Urothelium cell line (cell line): ENCODE measurements around the gene STYXL2.

ENCODE experiments used
- DNase-seq: peaks from one replicate; pipeline ENCODE4 v3.0.0; 2011; ENCODE audit warnings: low spot score, mixed read lengths
- FAIRE-seq: peaks from 2 replicates; lab custom pipeline; 2011; peaks lifted over from hg19 to GRCh38; lab: Jason Lieb, UNC

STYXL2 gene

GRCh38 chr1:167105271-167106118 lies 11.6 kb downstream of the STYXL2 start:
- DNase-seq: no peak
- FAIRE-seq: no peak

- DNase-seq: no peak
- FAIRE-seq: no peak
Measured at GRCh38 chr1:167106119-167106461, 12.2 kb downstream of the STYXL2 start.

GRCh38 chr1:167107456-167107855 lies 13.6 kb downstream of the STYXL2 start:
- DNase-seq (no peak), FAIRE-seq (no peak)

GRCh38 chr1:167109125-167109524 lies 15.2 kb downstream of the STYXL2 start:
- DNase-seq (no peak), FAIRE-seq (no peak)

GRCh38 chr1:167110586-167110985 lies 16.7 kb downstream of the STYXL2 start:
- FAIRE-seq: no peak
- DNase-seq: peak; percentile 14

GRCh38 chr1:167111868-167112709 lies 18.2 kb downstream of the STYXL2 start:
- FAIRE-seq (no peak), DNase-seq (no peak)

GRCh38 chr1:167114725-167115124 lies 20.9 kb downstream of the STYXL2 start:
- DNase-seq: no peak
- no peak for FAIRE-seq

GRCh38 chr1:167115655-167116054 lies 21.8 kb downstream of the STYXL2 start:
- no peak for FAIRE-seq
- DNase-seq: no peak

- DNase-seq (no peak), FAIRE-seq (no peak)
Measured at GRCh38 chr1:167116174-167116573, 22.3 kb downstream of the STYXL2 start.

- DNase-seq (no peak), FAIRE-seq (no peak)
Measured at GRCh38 chr1:167117225-167117624, 23.4 kb downstream of the STYXL2 start.

- FAIRE-seq: no peak
- DNase-seq: no peak
Measured at GRCh38 chr1:167118188-167118587, 24.3 kb downstream of the STYXL2 start.

- DNase-seq: no peak
- FAIRE-seq: no peak
Measured at GRCh38 chr1:167119696-167120095, 25.8 kb downstream of the STYXL2 start.

- DNase-seq (no peak), FAIRE-seq (no peak)
Measured at GRCh38 chr1:167120899-167121298, 27.0 kb downstream of the STYXL2 start.

GRCh38 chr1:167121375-167122120 lies 27.7 kb downstream of the STYXL2 start:
- no peak for FAIRE-seq
- no peak for DNase-seq

GRCh38 chr1:167122121-167122480 lies 28.2 kb downstream of the STYXL2 start:
- no peak for DNase-seq
- FAIRE-seq: no peak

- FAIRE-seq (no peak), DNase-seq (no peak)
Measured at GRCh38 chr1:167122568-167122967, 28.7 kb downstream of the STYXL2 start.

- FAIRE-seq: no peak
- no peak for DNase-seq
Measured at GRCh38 chr1:167126317-167126716, 32.4 kb downstream of the STYXL2 start.

GRCh38 chr1:167126811-167127210 lies 32.9 kb downstream of the STYXL2 start:
- DNase-seq: no peak
- no peak for FAIRE-seq

- no peak for FAIRE-seq
- no peak for DNase-seq
Measured at GRCh38 chr1:167127236-167127635, 33.4 kb downstream of the STYXL2 start.

- no peak for DNase-seq
- no peak for FAIRE-seq
Measured at GRCh38 chr1:167127661-167128060, 33.8 kb downstream of the STYXL2 start.
